ENCODE data around the gene ZCCHC10.

ZCCHC10 gene

GRCh38 chr5:133025804-133026663 is at the start of gene ZCCHC10:
TSS of gene ZCCHC10 (minus strand) at chr5:133026549. CDS start at chr5:133026537, 12 bp downstream.
- peak within 1 kb of the TSS; percentile 87 for H3K27ac ChIP-seq
- no peak for TF ChIP-seq CTCF (conservative IDR thresholded peaks at IDR 0.05)

GRCh38 chr5:133075572-133076536 is 49.5 kb upstream of the ZCCHC10 start:
- H3K27ac ChIP-seq, result no peak overlapping the region
- no peak for TF ChIP-seq CTCF (conservative IDR thresholded peaks at IDR 0.05)

DNA sequence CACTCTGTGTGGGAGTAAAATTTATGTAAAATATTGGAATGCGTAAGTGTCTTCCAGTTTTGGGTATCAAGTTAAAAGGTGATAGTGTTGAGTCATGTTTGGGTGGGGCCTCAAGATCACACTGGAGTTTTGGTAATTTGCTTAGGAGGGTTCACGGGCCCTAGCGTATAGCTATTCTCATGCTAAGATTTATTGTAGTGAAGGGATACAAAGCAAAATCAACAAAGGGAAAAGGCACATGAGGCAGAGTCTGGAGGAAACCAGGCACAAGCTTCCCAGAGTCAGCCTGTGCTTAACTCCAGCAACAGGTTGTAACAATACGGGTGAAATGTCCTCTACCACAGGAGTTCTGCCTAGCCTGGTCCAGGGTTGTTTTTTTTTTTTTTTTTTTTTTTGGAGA is 45.7 kb upstream of the ZCCHC10 start:
- no peak overlapping the region for H3K27ac ChIP-seq
- TF ChIP-seq CTCF (conservative IDR thresholded peaks at IDR 0.05), result no peak

DNA sequence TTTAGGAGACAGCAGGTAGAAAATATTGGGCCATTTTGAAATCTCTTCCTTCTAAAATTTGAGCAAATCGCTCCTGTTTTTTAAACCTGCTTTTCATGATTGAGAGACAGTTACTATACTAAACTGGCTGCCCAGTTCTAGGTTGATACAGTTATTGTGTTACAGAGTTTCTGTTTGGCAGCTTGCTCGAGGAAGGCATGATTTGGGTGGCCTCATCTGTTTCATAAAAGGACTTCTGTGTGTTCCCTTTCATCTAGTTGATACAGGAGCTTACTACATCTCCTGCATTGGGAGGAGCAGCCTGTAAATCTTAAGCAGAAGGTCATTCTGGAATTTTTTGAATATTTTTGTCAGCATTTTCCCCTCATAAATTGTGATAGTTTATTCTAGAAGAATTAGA is 39.7 kb upstream of the ZCCHC10 start:
- peak overlapping the region; percentile 30; the same call in 1 of the 2 replicates for H3K27ac ChIP-seq
- TF ChIP-seq CTCF (conservative IDR thresholded peaks at IDR 0.05), result no peak

- TF ChIP-seq CTCF (conservative IDR thresholded peaks at IDR 0.05), result no peak
- H3K27ac ChIP-seq, result peak overlapping the region; percentile 30
Observed at GRCh38 chr5:133065471-133065870, 39.1 kb upstream of the ZCCHC10 start.

DNA sequence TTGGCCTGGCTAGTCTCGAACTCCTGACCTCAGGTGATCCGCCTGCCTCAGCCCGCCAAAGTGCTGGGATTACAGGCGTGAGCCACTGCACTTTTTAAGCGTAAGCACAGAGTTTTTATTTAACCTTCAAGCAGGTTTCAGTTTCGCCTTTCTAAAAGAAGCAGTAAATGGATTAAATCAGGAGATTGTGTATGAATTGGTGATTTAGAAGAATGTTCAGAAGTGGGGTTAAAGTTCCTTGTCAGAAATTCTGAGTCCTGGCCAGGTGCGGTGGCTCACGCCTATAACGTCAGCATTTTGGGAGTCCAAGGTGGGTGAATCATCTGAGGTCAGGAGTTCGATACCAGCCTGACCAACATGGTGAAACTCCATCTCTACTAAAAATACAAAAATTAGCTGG is 37.6 kb upstream of the ZCCHC10 start:
- H3K27ac ChIP-seq, result no peak overlapping the region
- TF ChIP-seq CTCF (conservative IDR thresholded peaks at IDR 0.05), result no peak

DNA sequence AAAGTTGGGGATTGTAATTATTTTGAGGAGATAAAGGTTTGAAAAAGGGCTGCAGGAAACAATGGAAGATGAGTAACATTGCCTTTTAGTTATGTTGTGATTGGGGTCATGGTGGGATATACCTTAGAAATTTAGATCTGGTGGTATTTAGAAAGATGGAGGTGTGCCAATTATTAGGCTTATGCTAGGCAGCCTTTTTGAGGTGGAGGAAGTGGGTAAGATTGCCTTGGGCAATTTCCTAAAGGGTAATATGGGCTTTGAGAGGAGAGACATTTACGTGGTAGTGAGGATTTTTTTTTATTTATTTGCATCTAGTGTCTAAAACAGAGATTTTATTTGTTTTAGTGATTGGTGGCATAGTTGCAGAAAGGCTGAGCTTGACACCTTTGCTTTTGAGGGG is 35.9 kb upstream of the ZCCHC10 start:
- H3K27ac ChIP-seq, result no peak overlapping the region
- TF ChIP-seq CTCF (conservative IDR thresholded peaks at IDR 0.05), result no peak

All from VCaP (cell line).